Right kidney (tissue), 1 donor: ENCODE data around the gene VPS13D.

Experiments used
- DNase-seq: peaks from one replicate; pipeline ENCODE4 v3.0.0-alpha.2; 2016

VPS13D gene

GRCh38 chr1:12542138-12542465 lies 312.3 kb downstream of the VPS13D start:
- DNase-seq = no peak

- no peak for DNase-seq
Observed at GRCh38 chr1:12542616-12543592, 313.1 kb downstream of the VPS13D start.

- no peak for DNase-seq
Observed at GRCh38 chr1:12543740-12544154, 313.9 kb downstream of the VPS13D start.

- DNase-seq = no peak
Observed at GRCh38 chr1:12544357-12544756, 314.5 kb downstream of the VPS13D start.

GRCh38 chr1:12544992-12545391 lies 315.2 kb downstream of the VPS13D start:
- no peak for DNase-seq

GRCh38 chr1:12546771-12547585 lies 317.1 kb downstream of the VPS13D start:
- no peak for DNase-seq

- no peak for DNase-seq
Observed at GRCh38 chr1:12547586-12548225, 317.9 kb downstream of the VPS13D start.

- no peak for DNase-seq
Observed at GRCh38 chr1:12548279-12548972, 318.6 kb downstream of the VPS13D start.

- peak; percentile 76 for DNase-seq
Observed at GRCh38 chr1:12548973-12549459, 319.2 kb downstream of the VPS13D start.

- peak; percentile 75 for DNase-seq
Observed at GRCh38 chr1:12549460-12550349, 319.9 kb downstream of the VPS13D start.

- DNase-seq = no peak
Observed at GRCh38 chr1:12551584-12551983, 321.8 kb downstream of the VPS13D start.

- DNase-seq = no peak
Observed at GRCh38 chr1:12552111-12552888, 322.5 kb downstream of the VPS13D start.

- peak; percentile 41 for DNase-seq
Observed at GRCh38 chr1:12552951-12553921, 323.4 kb downstream of the VPS13D start.

GRCh38 chr1:12553963-12554362 lies 324.1 kb downstream of the VPS13D start:
- no peak for DNase-seq

- no peak for DNase-seq
Observed at GRCh38 chr1:12554521-12555305, 324.9 kb downstream of the VPS13D start.

- DNase-seq = no peak
Observed at GRCh38 chr1:12555411-12556367, 325.9 kb downstream of the VPS13D start.
